Activated CD4-positive, alpha-beta T cell treated with anti-CD3 and anti-CD28 coated beads, Interleukin-2, Interleukin-6, amounts not matched to agents 100 ng/mL and 50 ng/mL, durations not matched to agents 16 hours and 8 hours (primary cell): ENCODE results near the gene OR5C1.
"Not testable (repeated sequence)": the region's sequence is repeated elsewhere in the genome, so short reads cannot be mapped to it uniquely, and the experiment has no call there.

Experiments used
- DNase-seq: peaks from one replicate; pipeline ENCODE4 v3.0.0-alpha.2; 2020

OR5C1 gene

GRCh38 chr9:122788831-122789230 is at the start of gene OR5C1:
Gene OR5C1, plus strand, starts transcription at chr9:122788933. Its CDS starts 0 bp downstream, at chr9:122788933.
- no peak for DNase-seq

- DNase-seq, result no peak
Measured at GRCh38 chr9:122742003-122742402, 46.7 kb upstream of the OR5C1 start, which contains the start of gene OR1L6. Gene OR1L6, plus strand, starts transcription at chr9:122742303. Its CDS starts 7,545 bp downstream, at chr9:122749848.

GRCh38 chr9:122754825-122755224 is 33.9 kb upstream of the OR5C1 start:
- DNase-seq, result no peak

- no peak for DNase-seq
Measured at GRCh38 chr9:122767817-122768216, 20.9 kb upstream of the OR5C1 start.

GRCh38 chr9:122777052-122777451 is 11.7 kb upstream of the OR5C1 start:
- no peak for DNase-seq

- no peak for DNase-seq
Measured at GRCh38 chr9:122777935-122778627, 10.7 kb upstream of the OR5C1 start.

GRCh38 chr9:122779181-122779580 is 9.6 kb upstream of the OR5C1 start:
- no peak for DNase-seq

GRCh38 chr9:122780026-122780425 is 8.7 kb upstream of the OR5C1 start:
- no peak for DNase-seq

GRCh38 chr9:122781671-122782070 is 7.1 kb upstream of the OR5C1 start:
- DNase-seq, result no peak

- no peak for DNase-seq
Measured at GRCh38 chr9:122785269-122785668, 3.5 kb upstream of the OR5C1 start.

- no peak for DNase-seq
Measured at GRCh38 chr9:122786338-122786737, 2.4 kb upstream of the OR5C1 start.

- no peak for DNase-seq
Measured at GRCh38 chr9:122789256-122790046, 718 bp downstream of the OR5C1 start.

- DNase-seq, result no peak
Measured at GRCh38 chr9:122791872-122792669, 3.3 kb downstream of the OR5C1 start.

GRCh38 chr9:122797316-122798063 is 8.8 kb downstream of the OR5C1 start:
- no peak for DNase-seq

GRCh38 chr9:122800066-122801060 is 11.6 kb downstream of the OR5C1 start, which contains the start of gene OR1K1:
Gene OR1K1, plus strand, starts transcription at chr9:122800123. Its CDS starts 0 bp downstream, at chr9:122800123.
- no peak for DNase-seq

GRCh38 chr9:122806661-122807060 is 17.9 kb downstream of the OR5C1 start:
- peak; percentile 47 for DNase-seq

- DNase-seq, result peak; percentile 84
Measured at GRCh38 chr9:122807271-122807900, 18.7 kb downstream of the OR5C1 start.

GRCh38 chr9:122808141-122808540 is 19.4 kb downstream of the OR5C1 start:
- DNase-seq, result peak; percentile 36

- not testable (repeated sequence) for DNase-seq
Measured at GRCh38 chr9:122809261-122809660, 20.5 kb downstream of the OR5C1 start.

- DNase-seq, result peak; percentile 79
Measured at GRCh38 chr9:122810306-122810946, 21.7 kb downstream of the OR5C1 start.
